Loucy (cell line): Measurements from ENCODE around the gene CASQ2.

Experiments
- H2AFZ ChIP-seq: fragments of 200-600 bp; sonication (generic); 2 replicates; pipeline ENCODE4 v1.6.0; 2016; ENCODE audit warnings: antibody characterized with exemption, mild to moderate bottlenecking, low read length, moderate library complexity
- H3F3A ChIP-seq: fragments of 200-600 bp; 2 replicates; pipeline ENCODE4 v1.6.0; 2016; ENCODE audit warnings: antibody characterized with exemption, low read depth, mild to moderate bottlenecking
- H3K27me3 ChIP-seq: fragments of 200-600 bp; sonication (generic); 2 replicates; pipeline ENCODE4 v1.6.1; 2014; ENCODE audit warnings: low read length, mild to moderate bottlenecking; ENCODE audit not compliant: insufficient read depth, poor library complexity, severe bottlenecking
- H3K36me3 ChIP-seq: fragments of 200-600 bp; sonication (generic); 2 replicates; pipeline ENCODE4 v1.6.1; 2016; ENCODE audit warnings: low read length; ENCODE audit not compliant: insufficient read depth
- H3K4me1 ChIP-seq: fragments of 200-600 bp; sonication (generic); 2 replicates; pipeline ENCODE4 v1.5.1; 2014; ENCODE audit warnings: low read length, mild to moderate bottlenecking; ENCODE audit not compliant: insufficient read depth, poor library complexity, severe bottlenecking
- H3K4me2 ChIP-seq: fragments of 200-600 bp; sonication (generic); 2 replicates; pipeline ENCODE4 v1.6.0; 2014; ENCODE audit warnings: antibody characterized with exemption, low read length, low read depth, mild to moderate bottlenecking; ENCODE audit not compliant: poor library complexity, severe bottlenecking
- H3K4me3 ChIP-seq: fragments of 200-600 bp; sonication (generic); 2 replicates; pipeline ENCODE4 v1.5.1; 2014; ENCODE audit warnings: low read length, mild to moderate bottlenecking, mixed read lengths; ENCODE audit not compliant: poor library complexity, severe bottlenecking
- H3K79me2 ChIP-seq: fragments of 200-600 bp; sonication (generic); 2 replicates; pipeline ENCODE4 v1.6.1; 2014; ENCODE audit warnings: low read length; ENCODE audit not compliant: insufficient read depth
- H3K9ac ChIP-seq: fragments of 200-600 bp; sonication (generic); 2 replicates; pipeline ENCODE4 v1.6.0; 2014; ENCODE audit warnings: mild to moderate bottlenecking, low read depth, low read length, moderate library complexity; ENCODE audit not compliant: poor library complexity, severe bottlenecking
- H3K9me2 ChIP-seq: fragments of 200-600 bp; sonication (generic); replicated peaks from 2 replicates; pipeline ENCODE4 v1.6.1; 2016; ENCODE audit warnings: low read depth, low read length, mixed read lengths
- H3K9me3 ChIP-seq: fragments of 200-600 bp; sonication (generic); 2 replicates; pipeline ENCODE4 v1.6.1; 2014; ENCODE audit warnings: mild to moderate bottlenecking, antibody characterized with exemption, low read length, low read depth; ENCODE audit not compliant: insufficient read depth
- H4K20me1 ChIP-seq: fragments of 200-600 bp; sonication (generic); 2 replicates; pipeline ENCODE4 v1.6.0; 2014; ENCODE audit warnings: antibody characterized with exemption, low read length, mild to moderate bottlenecking; ENCODE audit not compliant: insufficient read depth, poor library complexity, severe bottlenecking
- CTCF ChIP-seq: fragments of 200-600 bp; sonication (generic); conservative IDR thresholded peaks from 2 replicates; pipeline ENCODE4 v1.5.1; 2014; ENCODE audit warnings: mild to moderate bottlenecking, antibody characterized with exemption, low read length
- EZH2phosphoT487 ChIP-seq: fragments of 200-600 bp; IDR thresholded peaks from 2 replicates; pipeline ENCODE4 v1.6.1; 2018; ENCODE audit warnings: antibody characterized with exemption, mild to moderate bottlenecking, moderate library complexity, borderline replicate concordance

The CASQ2 gene

GRCh38 chr1:115666206-115666605 is 102.3 kb downstream of the CASQ2 start:
- Histone ChIP-seq H3K9ac (no peak overlapping the region), H2AFZ (no peak overlapping the region), H3K4me1 (peaks cover 43% of the 10 kb centered on the region), H3K36me3 (peaks cover 66% of the 10 kb centered on the region), H3K9me2 (no peaks in the 10 kb centered on the region), H3K4me3 (no peak overlapping the region), H3K4me2 (no peak overlapping the region), H3K9me3 (no peaks in the 10 kb centered on the region), H3F3A (no peaks in the 10 kb centered on the region), H3K27me3 (no peaks in the 10 kb centered on the region), H3K79me2 (peaks cover 78% of the 10 kb centered on the region), H4K20me1 (no peaks in the 10 kb centered on the region)
- TF ChIP-seq CTCF (no peak), EZH2phosphoT487 (no peak)

GRCh38 chr1:115665319-115666096 is 103.0 kb downstream of the CASQ2 start:
- H3K36me3 ChIP-seq: peaks cover 72% of the 10 kb centered on the region

GRCh38 chr1:115661157-115661556 is 107.4 kb downstream of the CASQ2 start:
- Histone ChIP-seq H3K9ac (no peak overlapping the region), H3K79me2 (peaks cover 90% of the 10 kb centered on the region), H3K4me3 (no peak overlapping the region), H3K9me3 (no peaks in the 10 kb centered on the region), H3K4me1 (peaks cover 16% of the 10 kb centered on the region), H4K20me1 (no peaks in the 10 kb centered on the region), H3K4me2 (no peak overlapping the region), H3K9me2 (no peaks in the 10 kb centered on the region), H2AFZ (no peak overlapping the region), H3K36me3 (peaks cover 87% of the 10 kb centered on the region), H3K27me3 (no peaks in the 10 kb centered on the region), H3F3A (no peaks in the 10 kb centered on the region)
- TF ChIP-seq EZH2phosphoT487 (no peak), CTCF (no peak)

More at GRCh38 chr1:115665319-115666096, 103.0 kb downstream of the CASQ2 start:
- H3K79me2 ChIP-seq: peaks cover 81% of the 10 kb centered on the region
- H3K9me2 ChIP-seq: no peaks in the 10 kb centered on the region
- TF ChIP-seq CTCF: no peak
- no peak for TF ChIP-seq EZH2phosphoT487
- H3K27me3 ChIP-seq: no peaks in the 10 kb centered on the region
- no peak overlapping the region for H3K4me3 ChIP-seq
- H3F3A ChIP-seq: no peaks in the 10 kb centered on the region
- H3K9me3 ChIP-seq: no peaks in the 10 kb centered on the region
- no peak overlapping the region for H3K4me2 ChIP-seq
- no peaks in the 10 kb centered on the region for H4K20me1 ChIP-seq
- peaks cover 38% of the 10 kb centered on the region for H3K4me1 ChIP-seq
- H2AFZ ChIP-seq: no peak overlapping the region
- no peak overlapping the region for H3K9ac ChIP-seq
